Ascending aorta (tissue), 2 donors: Measurements from ENCODE around the gene ANKRD34A. TPM values are rescaled to one million over a fixed set of nuclear protein-coding genes. Genes with fewer than 3 reads are reported as not detected.
A peak's percentile ranks its signal among the peaks of the same experiment; 100 is the strongest.

Experiments used
- DNase-seq, 2 donors: peaks; one replicate each; pipeline ENCODE4 v3.0.0-alpha.2; 2019; ENCODE audit warnings: low spot score in 2 of 2
- H3K27ac ChIP-seq, 2 donors: fragments of 200-600 bp; sonication (generic); one replicate each; pipeline ENCODE4 v1.5.1; 2016 to 2017; ENCODE audit warnings: mild to moderate bottlenecking in 1 of 2
- H3K27me3 ChIP-seq: fragments of 200-600 bp; sonication (generic); one replicate; pipeline ENCODE4 v1.5.1; 2017
- H3K36me3 ChIP-seq, 2 donors: fragments of 200-600 bp; sonication (generic); one replicate each; pipeline ENCODE4 v1.5.1; 2016
- H3K4me1 ChIP-seq, 2 donors: fragments of 200-600 bp; sonication (generic); one replicate each; pipeline ENCODE4 v1.5.1; 2016 to 2017; ENCODE audit warnings: mild to moderate bottlenecking in 1 of 2
- H3K4me3 ChIP-seq, 2 donors: fragments of 200-600 bp; sonication (generic); one replicate each; pipeline ENCODE4 v1.5.1; 2016 to 2017; ENCODE audit warnings: mild to moderate bottlenecking in 1 of 2
- H3K9me3 ChIP-seq, 2 donors: fragments of 200-600 bp; sonication (generic); one replicate each; pipeline ENCODE4 v1.5.1; 2016
- CTCF ChIP-seq, 3 experiments: fragments of 200-600 bp in 2 of 3; fragments of 450-650 bp in 1 of 3; sonication (generic) in 2 of 3; IDR thresholded peaks; one replicate each; pipeline ENCODE4 v1.5.1; 2016 to 2019; ENCODE audit warnings: antibody characterized with exemption in 3 of 3, mild to moderate bottlenecking in 1 of 3, moderate library complexity in 1 of 3
- intact Hi-C: fragments of 100-400 bp; cut with DNase I; formaldehyde crosslinking; loops from one replicate; pipeline ENCODE4 v1.15.1; 2023
- total RNA-seq: library from RNA; depleted of rRNA; stranded (reverse); fragments of >200 nt; gene quantifications from one replicate; pipeline ENCODE4 v1.1.0, GENCODE V29; 2016

ANKRD34A gene
- total RNA-seq, 1 donor from 2014 or later: 13.6 TPM

- Histone ChIP-seq H3K4me3 (no peak overlapping the region), H3K27me3 (no peaks in the 10 kb centered on the region), H3K4me1 (peaks cover 23 to 57% of the 10 kb centered on the region in 2 donors), H3K36me3 (no peaks in the 10 kb centered on the region), H3K9me3 (no peaks in the 10 kb centered on the region), H3K27ac (peak overlapping the region; percentile 96 to 97)
- no peak for TF ChIP-seq CTCF (IDR thresholded peaks at IDR 0.05)
- DNase-seq: no peak
- intact Hi-C loops: no loop called here
These were observed 5.0 kb downstream of the ANKRD34A start for GRCh38 chr1:145959333-145959732.

DNA sequence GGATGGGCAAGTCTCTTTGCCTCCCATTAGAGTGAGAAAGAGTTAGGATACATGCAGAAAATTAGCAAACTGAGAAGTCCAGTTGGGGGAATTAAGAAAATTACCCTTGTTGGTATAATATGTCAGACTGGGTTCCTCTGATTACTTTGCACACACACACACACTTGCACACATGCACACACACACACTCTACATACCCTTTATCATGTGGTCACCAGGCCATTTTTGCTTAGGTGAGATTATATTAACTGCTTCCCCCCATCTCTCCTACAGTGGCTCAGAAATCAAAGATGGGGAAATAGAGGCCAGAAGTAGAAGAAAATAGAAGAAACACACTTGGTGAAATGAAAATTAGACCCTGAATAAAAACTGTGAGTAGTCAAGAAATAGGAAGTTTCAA, 5.6 kb downstream of the ANKRD34A start:
- Histone ChIP-seq H3K36me3 (no peaks in the 10 kb centered on the region), H3K4me3 (peak overlapping the region in 1 of 2 donors; percentile 87), H3K27me3 (no peaks in the 10 kb centered on the region), H3K9me3 (no peaks in the 10 kb centered on the region), H3K27ac (peak overlapping the region; percentile 96 to 97), H3K4me1 (peaks cover 23 to 59% of the 10 kb centered on the region in 2 donors)
- TF ChIP-seq CTCF (IDR thresholded peaks at IDR 0.05): no peak
- DNase-seq: no peak
- intact Hi-C loops: loop anchor here (1.0 kb wide), 1 partner anchor 31 kb away; the partner anchor contains the start of gene RBM8A

GRCh38 chr1:145957443-145958319, 6.7 kb downstream of the ANKRD34A start, which contains the start of gene LIX1L:
Gene LIX1L (minus strand): TSS chr1:145958017. CDS start chr1:145957927, 90 bp downstream.
- TF ChIP-seq CTCF (IDR thresholded peaks at IDR 0.05): no peak
- H3K27me3 ChIP-seq: no peaks in the 10 kb centered on the region
- peak; percentile 91 to 98 for DNase-seq
- peak within 1 kb of the TSS; percentile 96 to 97 for H3K27ac ChIP-seq
- H3K9me3 ChIP-seq: no peaks in the 10 kb centered on the region
- peak within 1 kb of the TSS; percentile 87 to 99 for H3K4me3 ChIP-seq
- no peaks in the 10 kb centered on the region for H3K36me3 ChIP-seq
- intact Hi-C loops: loop anchor here (1.0 to 2.0 kb wide), 2 partner anchors 30 to 65 kb away; partner anchors contain the start of gene RBM8A
- peaks cover 15 to 56% of the 10 kb centered on the region in 2 donors for H3K4me1 ChIP-seq

DNA sequence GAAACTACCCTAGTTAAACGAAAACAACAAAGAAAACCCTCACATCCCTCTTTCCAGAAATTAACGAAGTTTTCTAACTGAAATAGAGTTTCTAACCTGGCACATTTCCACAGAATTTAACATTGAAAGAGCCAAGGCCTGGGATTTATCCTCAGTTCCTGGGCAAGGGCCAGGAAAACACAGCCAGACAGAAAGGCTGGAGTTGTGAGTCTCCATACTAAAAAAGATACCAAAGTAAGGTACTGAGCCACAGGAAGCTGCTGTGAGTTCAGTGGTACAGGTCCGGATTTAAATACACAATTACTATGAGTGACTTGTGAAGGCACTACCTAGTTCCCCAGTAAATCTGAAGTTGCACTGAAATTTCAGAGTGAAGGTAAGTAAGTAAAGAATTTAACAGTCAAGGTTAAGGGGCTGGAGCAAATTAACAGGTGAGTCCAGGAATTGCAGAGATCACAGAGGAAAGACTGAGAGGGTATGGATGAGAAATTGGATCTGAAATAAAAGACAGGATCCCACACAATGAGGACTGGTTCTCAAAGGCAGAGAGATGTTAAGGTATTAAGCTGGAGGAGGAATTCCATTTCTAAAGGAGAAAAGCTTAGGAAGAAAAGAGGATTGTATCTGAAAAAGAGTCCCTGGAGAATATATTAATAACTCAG, 7.5 kb downstream of the ANKRD34A start:
- H3K36me3 ChIP-seq: no peaks in the 10 kb centered on the region
- peak overlapping the region; percentile 96 to 97 for H3K27ac ChIP-seq
- no peaks in the 10 kb centered on the region for H3K9me3 ChIP-seq
- H3K4me1 ChIP-seq: peaks cover 15 to 52% of the 10 kb centered on the region in 2 donors
- no peaks in the 10 kb centered on the region for H3K27me3 ChIP-seq
- TF ChIP-seq CTCF (IDR thresholded peaks at IDR 0.05): no peak
- H3K4me3 ChIP-seq: peak overlapping the region; percentile 87 to 99
- intact Hi-C loops: loop anchor here (2.0 kb wide), 1 partner anchor 64 kb away; no protein-coding TSS in a partner anchor
- no peak for DNase-seq

DNA sequence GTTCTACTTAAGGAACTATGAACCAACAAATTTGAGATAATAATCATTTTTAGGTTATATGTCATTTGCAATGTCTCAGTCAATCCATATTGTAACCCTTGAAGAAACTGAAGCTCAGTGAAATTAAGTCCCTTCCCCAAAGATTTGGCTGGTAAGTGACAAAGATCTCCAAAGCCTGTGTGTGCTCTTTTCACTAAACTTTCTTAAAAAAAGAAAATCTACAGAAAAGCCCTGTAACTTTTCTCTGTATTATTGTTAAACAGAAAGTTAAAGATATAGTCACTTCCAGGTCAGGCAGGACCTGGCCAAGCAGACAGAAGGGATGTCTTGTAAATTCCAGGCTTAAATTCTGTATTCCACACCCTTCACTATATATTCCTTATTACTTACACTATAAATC, 8.0 kb downstream of the ANKRD34A start:
- Histone ChIP-seq H3K4me1 (peaks cover 12 to 50% of the 10 kb centered on the region in 2 donors), H3K4me3 (peak overlapping the region; percentile 87 to 99), H3K27me3 (no peaks in the 10 kb centered on the region), H3K27ac (peak overlapping the region; percentile 96 to 97), H3K9me3 (no peaks in the 10 kb centered on the region), H3K36me3 (peaks cover 0 to under 1% of the 10 kb centered on the region in 2 donors)
- no peak for DNase-seq
- TF ChIP-seq CTCF (IDR thresholded peaks at IDR 0.05): no peak
- intact Hi-C loops: loop anchor here (2.0 kb wide), 1 partner anchor 64 kb away; no protein-coding TSS in a partner anchor
